Amygdala (tissue), 56 donors: ENCODE data around the gene GCK.

Source experiments
- DNase-seq, 56 donors: peaks; one replicate each; lab custom pipeline; 2025; lab: John Stamatoyannopoulos, UW

GCK gene

DNA sequence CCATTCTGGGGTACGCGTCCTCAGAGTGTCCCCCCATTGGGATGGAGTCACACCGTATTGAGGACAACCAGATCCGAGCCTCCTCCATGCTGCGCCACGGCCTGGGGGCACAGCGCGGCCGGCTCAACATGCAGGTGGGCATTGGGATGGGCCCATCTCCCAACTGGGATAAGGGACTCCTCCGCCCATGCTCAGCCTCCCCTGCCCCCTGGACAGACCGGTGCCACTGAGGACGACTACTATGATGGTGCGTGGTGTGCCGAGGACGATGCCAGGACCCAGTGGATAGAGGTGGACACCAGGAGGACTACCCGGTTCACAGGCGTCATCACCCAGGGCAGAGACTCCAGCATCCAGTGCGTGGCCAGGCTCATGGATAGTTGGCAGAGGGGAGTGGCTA is 79.2 kb downstream of the GCK start:
- no peak for DNase-seq

DNA sequence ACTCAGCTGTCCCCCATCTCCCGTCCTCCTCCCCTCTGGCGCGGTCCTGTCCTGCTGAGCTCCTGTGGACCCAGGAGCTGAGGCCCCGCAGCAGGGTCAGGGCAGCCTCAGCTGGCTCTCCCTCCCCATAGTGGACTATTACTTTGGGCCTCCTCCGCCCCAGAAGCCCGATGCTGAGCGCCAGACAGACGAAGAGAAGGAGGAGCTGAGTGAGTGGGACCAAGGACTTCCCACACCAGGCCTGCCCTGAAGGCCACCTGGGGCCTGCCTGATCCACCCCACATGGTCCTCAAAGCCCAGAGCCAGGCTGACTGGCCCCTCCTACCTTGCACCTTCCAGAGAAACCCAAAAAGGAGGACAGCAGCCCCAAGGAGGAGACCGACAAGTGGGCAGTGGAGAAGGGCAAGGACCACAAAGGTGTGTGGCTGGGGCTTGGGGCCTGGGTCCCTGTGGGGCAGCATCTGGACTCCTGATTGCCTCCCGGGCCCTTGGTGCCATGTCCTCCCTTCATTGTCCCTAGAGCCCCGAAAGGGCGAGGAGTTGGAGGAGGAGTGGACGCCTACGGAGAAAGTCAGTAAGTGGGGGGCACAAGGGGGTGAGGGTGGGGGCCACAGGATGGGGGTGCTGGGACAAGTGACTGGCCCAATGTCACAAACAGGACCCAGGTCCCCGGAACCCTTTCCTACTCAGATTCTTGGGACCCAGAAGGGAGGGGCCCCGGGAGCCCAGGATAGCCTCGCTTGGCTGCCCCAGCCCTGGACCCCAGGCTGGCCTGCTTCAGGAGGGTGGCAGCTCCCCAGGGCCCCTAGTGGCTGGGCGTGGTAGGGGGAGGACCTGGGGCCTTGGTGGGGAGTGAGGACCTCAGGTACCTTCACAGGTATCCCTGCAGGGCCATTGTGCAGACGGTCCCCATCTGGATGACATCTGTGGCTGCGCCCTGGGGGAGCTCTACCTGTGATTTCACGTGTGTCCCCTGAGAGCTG is 80.2 kb downstream of the GCK start:
- no peak for DNase-seq

- DNase-seq: no peak
These were observed 81.1 kb downstream of the GCK start for GRCh38 chr7:44107961-44108767.

DNA sequence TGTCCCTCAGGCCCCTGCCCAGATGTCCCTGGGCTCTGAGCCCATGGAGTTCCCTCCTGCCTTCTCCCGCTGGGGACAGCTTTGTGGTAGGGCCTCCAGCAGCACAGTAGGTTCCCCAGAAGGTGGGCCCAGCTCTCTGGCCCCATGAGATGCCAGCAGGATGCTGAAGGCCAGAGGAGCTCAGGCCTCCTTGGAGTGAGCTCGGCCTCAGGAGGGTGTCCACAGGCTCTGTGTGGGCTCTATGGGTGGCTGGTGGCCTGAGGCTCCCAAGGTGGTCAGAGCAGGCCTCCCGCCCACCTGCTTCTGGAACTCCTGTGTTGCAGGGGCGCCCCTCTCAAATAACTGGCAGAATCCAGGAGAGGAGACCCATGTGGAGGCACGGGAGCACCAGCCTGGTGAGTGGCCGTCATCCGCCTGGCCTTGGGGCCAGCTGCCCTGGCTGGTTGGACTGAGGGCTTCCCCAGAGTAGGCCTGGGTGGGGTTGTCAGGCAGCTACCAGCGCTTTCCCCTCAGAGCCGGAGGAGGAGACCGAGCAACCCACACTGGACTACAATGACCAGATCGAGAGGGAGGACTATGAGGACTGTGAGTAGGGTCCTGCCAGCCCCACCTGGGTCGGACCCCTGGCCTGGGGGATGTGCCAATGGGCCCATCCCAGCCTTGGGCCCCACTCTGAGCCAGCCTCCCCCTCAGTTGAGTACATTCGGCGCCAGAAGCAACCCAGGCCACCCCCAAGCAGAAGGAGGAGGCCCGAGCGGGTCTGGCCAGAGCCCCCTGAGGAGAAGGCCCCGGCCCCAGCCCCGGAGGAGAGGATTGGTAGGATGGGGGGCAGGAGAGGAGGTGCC is 81.9 kb downstream of the GCK start:
- DNase-seq: no peak

DNA sequence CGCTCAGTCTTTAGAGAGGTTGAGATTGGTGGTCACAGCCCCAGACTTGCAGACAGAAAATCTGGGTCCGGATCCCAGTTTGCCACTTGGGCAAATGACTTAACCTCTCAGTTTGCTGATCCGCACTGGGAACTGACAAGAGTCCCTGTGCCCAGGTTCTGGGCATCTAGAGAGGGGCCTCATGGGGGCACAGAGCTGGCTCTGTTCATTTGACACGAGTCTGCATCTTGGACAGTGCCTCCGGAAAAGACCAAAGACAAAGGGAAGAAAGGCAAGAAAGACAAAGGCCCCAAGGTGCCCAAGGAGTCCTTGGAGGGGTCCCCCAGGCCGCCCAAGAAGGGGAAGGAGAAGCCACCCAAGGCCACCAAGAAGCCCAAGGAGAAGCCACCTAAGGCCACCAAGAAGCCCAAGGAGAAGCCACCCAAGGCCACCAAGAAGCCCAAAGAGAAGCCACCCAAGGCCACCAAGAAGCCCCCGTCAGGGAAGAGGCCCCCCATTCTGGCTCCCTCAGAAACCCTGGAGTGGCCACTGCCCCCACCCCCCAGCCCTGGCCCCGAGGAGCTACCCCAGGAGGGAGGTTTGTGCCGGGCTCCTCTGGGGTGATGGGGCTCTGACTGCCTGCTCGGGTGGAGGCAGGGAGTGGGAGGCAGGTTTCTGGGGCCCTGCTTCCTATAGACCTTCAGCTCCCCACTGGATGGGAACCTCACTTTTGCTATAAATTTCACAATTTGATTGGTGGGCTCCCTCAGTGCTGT is 82.8 kb downstream of the GCK start:
- no peak for DNase-seq

- DNase-seq: no peak
These were observed 83.4 kb downstream of the GCK start for GRCh38 chr7:44105832-44106231.

- DNase-seq: peak in 37 of 56 donors; percentile 4 to 84 (median 41)
These were observed 84.1 kb downstream of the GCK start for GRCh38 chr7:44104860-44105771.

DNA sequence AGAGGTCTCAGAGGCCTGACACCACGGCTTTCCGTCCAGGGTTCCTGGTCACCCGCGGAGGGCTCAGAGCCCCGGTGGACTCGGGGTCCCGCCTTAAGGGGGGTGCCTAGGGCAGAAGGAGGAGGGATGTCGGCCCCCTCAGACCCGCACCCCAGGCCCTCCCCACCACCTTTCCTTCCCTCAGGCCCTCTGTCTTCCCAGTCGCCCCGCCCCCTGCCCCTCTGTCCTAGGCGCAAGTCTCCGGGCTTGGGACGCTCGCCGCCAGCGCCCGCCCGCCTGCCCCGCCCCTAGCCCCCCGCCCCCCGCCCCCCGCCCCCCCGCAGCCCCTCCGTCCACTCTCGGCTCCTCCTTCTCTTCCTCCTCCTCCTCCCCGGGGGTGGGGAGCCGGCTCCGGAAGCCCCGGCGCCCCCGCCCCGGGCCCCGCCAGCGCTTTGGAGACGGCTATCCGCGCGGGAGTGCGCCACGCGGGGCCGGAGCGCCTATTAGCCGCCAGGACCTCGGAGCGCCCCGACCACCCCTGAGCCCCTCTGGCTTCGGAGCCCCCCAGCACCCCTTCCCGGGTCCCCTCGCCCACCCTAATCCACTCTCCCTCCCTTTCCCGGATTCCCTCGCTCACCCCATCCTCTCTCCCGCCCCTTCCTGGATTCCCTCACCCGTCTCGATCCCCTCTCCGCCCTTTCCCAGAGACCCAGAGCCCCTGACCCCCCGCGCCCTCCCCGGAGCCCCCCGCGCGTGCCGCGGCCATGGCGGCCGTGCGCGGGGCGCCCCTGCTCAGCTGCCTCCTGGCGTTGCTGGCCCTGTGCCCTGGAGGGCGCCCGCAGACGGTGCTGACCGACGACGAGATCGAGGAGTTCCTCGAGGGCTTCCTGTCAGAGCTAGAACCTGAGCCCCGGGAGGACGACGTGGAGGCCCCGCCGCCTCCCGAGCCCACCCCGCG is 85.0 kb downstream of the GCK start, which contains the start of gene AEBP1:
AEBP1 (plus strand) TSS at position 423 of the 937 bp plus-strand sequence; CDS start at position 744, 321 bp downstream.
- DNase-seq: no peak

DNA sequence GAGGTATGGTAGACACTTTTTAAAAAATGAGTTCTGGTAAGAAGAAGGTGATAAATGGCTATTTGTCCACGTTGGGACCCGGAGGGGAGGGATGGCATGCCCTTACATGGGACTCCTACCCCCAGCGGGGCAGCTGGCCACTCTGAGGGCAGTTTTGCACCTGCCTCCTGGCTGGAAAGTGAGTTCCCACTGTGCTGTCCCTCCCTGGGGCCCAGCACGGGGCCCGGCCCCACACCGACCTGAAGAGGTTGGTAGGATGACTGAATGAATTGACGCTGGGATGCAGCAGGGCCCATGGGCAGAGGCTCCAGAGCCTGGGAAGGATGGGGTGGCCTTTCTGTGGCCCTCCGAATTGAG is 85.7 kb downstream of the GCK start:
- no peak for DNase-seq

DNA sequence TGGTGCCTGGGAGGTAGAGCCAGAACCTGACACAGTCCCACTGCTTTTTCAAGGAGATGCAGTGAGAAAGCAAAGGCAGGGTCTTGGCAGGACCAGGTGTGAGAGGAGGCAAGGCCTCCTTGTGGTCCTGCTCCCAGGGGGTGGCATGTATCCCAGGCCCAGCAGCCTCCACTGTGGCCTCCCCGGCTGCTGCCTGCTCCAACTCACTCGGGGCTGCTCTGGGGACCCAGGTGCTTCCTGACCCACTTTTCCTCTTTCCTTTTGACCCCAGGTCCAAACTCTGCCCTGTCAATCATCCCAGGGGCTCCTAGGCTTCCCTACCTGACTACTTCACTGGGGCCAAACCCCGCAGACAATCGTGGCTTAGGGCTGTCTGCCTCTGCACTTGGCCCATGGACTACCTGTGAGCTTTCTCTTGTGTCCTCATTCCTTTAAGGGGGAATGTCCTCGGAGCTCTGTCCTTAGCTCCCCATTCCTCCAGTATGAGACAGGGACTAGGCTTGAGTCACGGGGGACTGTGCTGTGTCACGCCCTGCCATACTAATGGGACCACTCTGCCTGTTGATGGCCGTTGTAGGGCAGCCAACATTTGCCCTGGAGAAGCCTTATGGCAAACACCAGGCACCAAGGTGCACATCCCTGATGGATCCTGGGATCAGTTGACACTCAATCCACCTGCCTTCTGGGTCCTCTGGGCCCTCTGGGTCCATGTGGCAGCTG is 86.2 kb downstream of the GCK start:
- no peak for DNase-seq

DNA sequence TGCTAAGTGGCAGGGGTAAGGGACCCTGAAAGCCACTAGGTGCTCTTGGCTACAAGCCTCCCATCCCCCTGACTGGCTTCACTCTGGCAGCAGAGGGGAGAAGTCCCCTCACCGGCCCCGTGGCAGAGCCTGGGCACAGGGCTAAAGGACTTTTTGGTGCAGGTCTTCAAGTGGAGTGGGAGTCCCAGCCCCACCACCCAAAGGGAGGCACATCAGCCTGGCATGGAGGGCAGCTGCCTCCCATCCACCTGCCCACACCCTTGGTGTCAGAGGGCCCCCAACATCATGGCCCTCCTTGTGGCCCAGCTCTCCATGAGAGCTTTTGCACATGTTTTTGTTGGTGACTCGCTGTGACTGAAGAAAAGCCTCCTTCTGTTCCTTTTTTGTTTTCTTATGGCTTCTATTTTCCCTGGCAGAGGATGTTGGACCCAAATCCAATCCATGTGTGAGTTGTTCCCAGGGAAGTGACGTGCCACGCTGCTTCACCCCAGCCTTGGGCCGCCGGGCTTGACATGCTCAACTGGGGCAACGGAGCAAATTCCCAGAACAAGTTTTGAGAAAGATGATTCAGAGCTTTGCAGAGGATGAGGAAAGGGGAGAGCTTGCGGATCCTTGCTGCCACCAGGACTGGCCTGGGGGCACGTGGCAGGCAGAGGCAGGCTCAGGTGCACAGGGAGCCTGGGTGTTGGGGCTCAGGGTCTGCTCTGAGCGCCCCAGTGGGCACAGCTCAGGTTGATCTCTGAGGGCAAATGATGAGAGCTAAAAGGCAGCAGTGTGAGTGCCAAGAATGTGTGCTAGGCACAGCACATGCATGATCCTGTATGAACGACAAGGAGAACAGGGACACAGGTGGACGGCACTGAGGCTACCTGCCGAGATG is 87.0 kb downstream of the GCK start:
- peak in 6 of 56 donors; percentile 14 to 40 (median 30) for DNase-seq

GRCh38 chr7:44101303-44101965 is 87.8 kb downstream of the GCK start:
- no peak for DNase-seq

DNA sequence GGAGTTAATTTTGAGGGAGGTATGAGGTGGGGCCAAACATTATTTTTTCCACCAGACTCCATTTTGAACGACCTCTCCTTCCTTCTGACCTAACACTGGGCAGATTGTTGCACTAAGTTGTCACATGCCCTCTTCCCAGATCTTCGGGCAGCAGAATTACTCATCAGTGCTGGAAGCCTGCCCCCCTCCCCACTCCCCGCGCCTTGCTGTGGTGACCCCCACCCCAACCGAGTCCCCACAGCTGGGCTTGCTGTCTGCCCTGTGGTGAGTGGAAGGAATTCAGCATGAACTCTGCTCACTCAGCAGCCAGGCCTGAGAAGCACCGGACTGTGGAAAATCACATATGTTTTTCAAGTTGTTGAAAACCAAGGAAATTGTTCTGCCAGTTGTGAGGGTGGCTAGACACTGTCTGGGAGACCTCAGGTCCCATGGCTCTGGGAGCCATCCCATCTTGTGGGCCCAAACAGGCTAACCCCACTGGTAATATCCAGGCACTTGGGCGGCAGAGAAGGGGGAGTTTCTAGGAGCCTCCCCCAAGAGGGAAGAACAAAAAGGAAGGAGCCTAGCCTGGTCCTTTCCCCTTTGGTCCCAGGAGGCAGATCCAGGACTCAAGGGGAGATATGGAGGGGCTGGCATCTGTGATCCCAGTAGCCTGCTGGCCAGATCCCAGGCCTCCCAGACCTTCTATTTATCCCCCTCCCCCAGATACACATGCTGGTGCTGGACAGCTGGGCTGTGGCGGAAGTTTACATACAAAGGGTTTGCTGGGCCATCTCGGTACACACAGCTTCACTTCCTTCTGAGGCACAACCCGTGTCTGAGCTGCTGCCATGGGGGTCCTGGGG is 88.6 kb downstream of the GCK start:
- peak in 5 of 56 donors; percentile 24 to 64 (median 44) for DNase-seq

GRCh38 chr7:44099669-44100068 is 89.6 kb downstream of the GCK start:
- DNase-seq: no peak
